Right cardiac atrium (tissue), 5 donors: Measurements from ENCODE around the gene KLF4. TPM values are rescaled to one million over a fixed set of nuclear protein-coding genes. Genes with fewer than 3 reads are reported as not detected.
"Not testable (repeated sequence)": the region's sequence is repeated elsewhere in the genome, so short reads cannot be mapped to it uniquely, and the experiment has no call there.

Experiments
- ATAC-seq, 2 donors: fragments of 200-7000 bp; cut with Tn5 transposase; one replicate each; pipeline versions ENCODE4 v1.8.0 to v1.9.1; 2020; ENCODE audit warnings: moderate library complexity in 2 of 2, mild to moderate bottlenecking in 1 of 2
- DNase-seq, 3 donors: peaks; one replicate each; pipeline ENCODE4 v3.0.0-alpha.2; 2020
- H3K27ac ChIP-seq: one replicate; pipeline ENCODE4 v1.5.1; 2013; ENCODE audit warnings: mild to moderate bottlenecking, low read length, control low read depth, moderate library complexity
- H3K27me3 ChIP-seq: one replicate; pipeline ENCODE4 v1.6.1; 2013; ENCODE audit not compliant: control insufficient read depth, insufficient read depth
- H3K4me1 ChIP-seq: one replicate; pipeline ENCODE4 v1.6.1; 2013; ENCODE audit warnings: low read length; ENCODE audit not compliant: control insufficient read depth, insufficient read depth
- H3K4me3 ChIP-seq: one replicate; pipeline ENCODE4 v1.5.1; 2013; ENCODE audit warnings: low read length, control low read depth
- H3K9me3 ChIP-seq: one replicate; pipeline ENCODE4 v1.6.1; 2013; ENCODE audit warnings: low read length; ENCODE audit not compliant: control insufficient read depth
- WGBS: extraction: QIAGEN DNeasy Blood & Tissue Kit; methylation state at CpG from one replicate; pipeline ENCODE4 v1.1.7; 2013; 5-methylcytosine and 5-hydroxymethylcytosine counted together
- intact Hi-C, 4 donors: fragments of 100-400 bp; cut with DNase I; formaldehyde crosslinking; loops; one replicate each; pipeline versions ENCODE4 v1.11.0 to v1.14.0; 2022 to 2023
- polyA plus RNA-seq: library from polyadenylated mRNA; stranded (reverse); fragments of 200-250 nt; gene quantifications from one replicate; pipeline ENCODE4 v1.2.3, GENCODE V29; 2013
- total RNA-seq, 4 donors: library from RNA; stranded (reverse); fragmentation: NEBNext Ultra II Directional; extraction: Animal tissue kit (Norgen Biotek cat#: 25700); gene quantifications; one replicate each; pipeline ENCODE4 v1.2.1, GENCODE V29; 2021
- donor health status: healthy with polysubstance abuse.
- donor health status: DM: no; HTN: yes; CAD: no.
- donor health status: DM: no; HTN: no; CAD: no.
- donor health status: DM: no; HTN: yes; CAD: no; lungs with severe emphysema.
- donor health status: DM: yes; HTN: yes; CAD: no.

KLF4 gene
- total and polyA plus RNA-seq, 5 donors: 37.0 to 71.6 (median 44.1) TPM

- WGBS: 59% methylated on average over 7 of the region's 7 CpGs
- Histone ChIP-seq H3K9me3 (no peaks in the 10 kb centered on the region), H3K27ac (peak overlapping the region; percentile 67), H3K4me3 (no peak overlapping the region), H3K27me3 (no peaks in the 10 kb centered on the region), H3K4me1 (peaks cover 2% of the 10 kb centered on the region)
- DNase-seq (peak; percentile 67 to 83 (median 68)), ATAC-seq (peak; percentile 90 to 97)
- intact Hi-C loops: no loop called here
Measured at GRCh38 chr9:107504585-107505455, 15.3 kb upstream of the KLF4 start.

- Histone ChIP-seq H3K4me1 (peaks cover 2% of the 10 kb centered on the region), H3K27ac (no peak overlapping the region), H3K9me3 (no peaks in the 10 kb centered on the region), H3K27me3 (no peaks in the 10 kb centered on the region), H3K4me3 (no peak overlapping the region)
- no peak for DNase-seq
- no peak for ATAC-seq
- WGBS: 97% methylated on average over 3 of the region's 3 CpGs
- intact Hi-C loops: no loop called here
Measured at GRCh38 chr9:107502464-107502863, 12.9 kb upstream of the KLF4 start.

DNA sequence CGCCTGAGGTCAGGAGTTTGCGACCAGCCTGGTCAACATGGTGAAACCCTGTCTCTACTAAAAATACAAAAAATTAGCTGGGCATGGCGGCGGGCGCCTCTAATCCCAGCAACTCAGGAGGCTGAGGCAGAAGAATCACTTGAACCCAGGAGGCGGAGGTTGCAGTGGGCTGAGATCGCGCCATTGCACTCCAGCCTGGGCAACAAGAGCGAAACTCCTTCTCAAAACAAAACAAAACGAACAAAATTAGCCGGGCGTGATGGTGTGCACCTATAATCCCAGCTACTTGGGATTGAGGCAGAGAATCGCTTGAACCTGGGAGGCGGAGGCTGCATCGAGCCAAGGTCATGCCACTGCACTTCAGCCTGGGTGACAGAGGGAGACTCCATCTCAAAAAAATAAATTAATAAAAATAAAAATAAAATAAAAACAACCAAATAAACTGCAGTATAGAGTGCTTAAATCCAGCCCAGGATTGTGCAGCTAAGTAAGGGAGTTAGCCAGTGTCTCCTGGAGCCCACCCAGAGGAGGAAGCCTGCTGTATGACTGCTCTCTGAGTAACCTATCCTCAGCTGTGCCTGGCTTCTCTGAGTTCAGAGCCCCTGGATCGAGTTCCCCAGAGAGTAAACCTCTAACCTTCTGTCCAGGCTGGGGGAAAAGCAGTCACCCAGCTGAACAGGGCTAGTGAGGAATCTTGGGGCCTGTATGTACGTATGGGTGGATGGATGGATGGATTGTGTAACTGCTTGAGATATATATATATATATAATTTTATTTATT is 11.0 kb upstream of the KLF4 start:
- H3K4me1 ChIP-seq, intact Hi-C loops, H3K9me3 ChIP-seq, H3K27me3 ChIP-seq, H3K4me3 ChIP-seq, ATAC-seq, DNase-seq, H3K27ac ChIP-seq: not testable (repeated sequence)
- WGBS: 96% methylated on average over 17 of the region's 17 CpGs

DNA sequence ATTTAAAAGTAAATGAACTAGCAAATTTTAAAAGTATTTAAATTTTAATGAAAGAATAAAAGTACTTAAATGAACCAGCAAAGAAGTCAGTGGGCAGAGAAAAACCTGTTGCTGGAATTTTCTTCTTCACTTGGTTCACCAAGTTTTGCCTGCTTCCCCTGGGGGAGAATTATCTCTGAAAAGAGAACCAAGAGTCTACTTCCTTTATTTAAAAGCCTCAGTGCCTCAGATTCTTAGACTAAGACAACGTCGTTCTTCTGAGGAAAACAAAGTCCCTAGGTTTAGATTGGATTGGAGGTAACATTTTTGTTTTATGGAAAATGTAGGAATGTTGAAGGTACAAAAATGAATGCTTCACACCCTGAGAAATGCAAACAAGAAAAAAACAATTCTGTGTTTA is 7.4 kb upstream of the KLF4 start:
- no peaks in the 10 kb centered on the region for H3K9me3 ChIP-seq
- ATAC-seq (no peak), DNase-seq (no peak)
- intact Hi-C loops: loop anchor here in 1 of 4 donors (10.0 kb wide), 2 partner anchors 88 to 238 kb away; no protein-coding TSS in a partner anchor
- H3K4me3 ChIP-seq: no peak overlapping the region
- H3K27me3 ChIP-seq: no peaks in the 10 kb centered on the region
- 18% methylated on average over 2 of the region's 2 CpGs for WGBS
- no peaks in the 10 kb centered on the region for H3K4me1 ChIP-seq
- no peak overlapping the region for H3K27ac ChIP-seq

DNA sequence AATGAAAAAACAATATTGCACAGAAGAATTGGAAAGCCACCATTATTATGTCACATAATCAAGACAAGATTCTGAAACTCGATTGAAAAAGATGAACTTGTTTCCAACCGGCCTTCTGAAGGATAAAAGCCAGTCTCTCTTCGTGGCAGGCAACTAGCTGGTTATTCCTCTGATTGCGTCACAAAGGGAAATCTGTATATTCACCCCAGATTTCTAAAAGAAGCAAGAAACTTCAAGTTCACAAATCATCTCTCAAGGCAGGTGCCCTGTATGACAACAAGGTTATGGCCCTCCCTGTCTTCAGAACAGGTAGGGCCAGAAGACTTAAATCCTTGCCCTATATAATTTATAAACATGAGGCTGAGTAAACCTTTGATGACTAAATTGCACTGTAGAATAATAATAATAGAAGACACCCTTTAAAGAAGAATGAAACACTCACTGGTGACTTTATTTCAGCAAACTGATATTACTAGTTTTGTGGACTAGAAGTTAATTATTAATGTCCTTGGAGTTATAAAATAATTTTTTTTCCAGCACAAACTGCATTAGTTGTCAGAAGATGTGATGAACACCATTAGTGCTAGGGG is 2.9 kb upstream of the KLF4 start:
- 47% methylated on average over 4 of the region's 4 CpGs for WGBS
- H3K27me3 ChIP-seq: no peaks in the 10 kb centered on the region
- no peaks in the 10 kb centered on the region for H3K4me1 ChIP-seq
- no peak overlapping the region for H3K27ac ChIP-seq
- H3K9me3 ChIP-seq: no peaks in the 10 kb centered on the region
- ATAC-seq (no peak), DNase-seq (no peak)
- H3K4me3 ChIP-seq: no peak overlapping the region
- intact Hi-C loops: loop anchor here (5.0 to 10.0 kb wide), 4 partner anchors 92 to 242 kb away; no protein-coding TSS in a partner anchor

DNA sequence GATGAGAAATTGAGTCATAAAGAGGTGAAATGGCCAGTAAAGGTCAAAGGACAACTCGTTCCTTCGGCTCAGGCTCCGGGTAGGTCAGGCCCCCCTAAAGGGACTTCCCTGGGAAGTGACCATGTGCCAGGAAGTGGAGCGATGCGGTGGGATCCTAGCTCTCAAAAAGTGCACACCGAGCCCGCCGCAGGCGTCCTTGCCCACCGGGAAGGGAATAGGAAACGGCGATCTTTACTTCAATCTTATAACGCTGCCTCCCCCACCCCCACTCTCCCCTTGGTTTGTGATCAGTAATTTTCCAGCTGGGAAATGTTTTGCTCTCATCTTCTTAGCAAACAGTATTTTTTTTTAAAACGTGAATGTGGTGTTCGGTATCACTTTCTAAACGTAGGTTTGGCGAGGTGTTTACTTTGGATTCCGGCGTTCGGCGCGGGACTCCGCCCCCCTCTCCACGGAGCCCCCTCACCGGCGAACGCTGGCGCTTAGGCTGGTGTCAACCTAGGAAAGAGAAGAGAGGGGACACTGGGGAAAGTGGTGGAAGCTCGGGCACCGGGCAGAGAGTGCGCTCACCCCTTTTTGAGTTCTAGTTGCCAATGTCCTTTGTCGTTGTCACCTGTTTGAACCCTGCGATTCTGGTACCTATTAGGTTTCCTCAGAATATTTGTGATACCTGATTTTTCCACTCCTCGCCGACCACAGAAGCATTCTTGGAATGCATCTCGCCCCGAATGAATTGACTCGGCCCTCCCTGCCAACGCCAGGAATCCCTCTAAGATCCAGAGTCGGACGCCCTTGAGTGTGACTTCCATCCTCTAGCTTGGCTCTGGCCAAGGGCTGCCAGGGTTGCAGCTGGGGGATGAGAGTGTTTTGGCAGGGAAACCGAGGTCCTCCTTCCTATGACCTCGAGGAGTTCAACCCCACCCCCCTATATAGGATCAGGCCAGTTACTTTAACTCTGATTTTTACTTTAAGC is 1.8 kb upstream of the KLF4 start:
- peak; percentile 62 to 74 (median 72) for DNase-seq
- WGBS: 18% methylated on average over 43 of the region's 43 CpGs
- Histone ChIP-seq H3K9me3 (no peaks in the 10 kb centered on the region), H3K4me1 (no peaks in the 10 kb centered on the region), H3K4me3 (peak overlapping the region; percentile 76), H3K27ac (no peak overlapping the region), H3K27me3 (no peaks in the 10 kb centered on the region)
- intact Hi-C loops: loop anchor here (5.0 to 10.0 kb wide), 4 partner anchors 93 to 243 kb away; no protein-coding TSS in a partner anchor
- peak in 1 of 2 donors; percentile 33 for ATAC-seq

DNA sequence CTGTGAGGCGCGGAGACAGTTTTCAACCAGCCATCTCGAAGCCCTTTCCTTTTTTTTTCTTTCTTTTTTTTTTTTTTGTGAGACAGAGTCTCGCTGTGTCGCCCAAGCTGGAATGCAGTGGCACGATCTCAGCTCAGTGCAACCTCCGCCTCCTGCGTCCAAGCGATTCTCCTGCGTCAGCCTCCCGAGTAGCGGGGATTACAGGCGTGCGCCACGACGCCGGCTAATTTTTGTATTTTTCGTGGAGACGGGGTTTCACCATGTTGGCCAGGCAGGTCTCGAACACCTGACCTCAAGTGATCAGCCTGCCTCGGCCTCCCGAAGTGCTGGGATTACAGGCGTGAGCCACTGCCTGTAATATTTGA is 1.0 kb upstream of the KLF4 start:
- peak; percentile 72 to 80 (median 73) for DNase-seq
- intact Hi-C loops: loop anchor here (5.0 to 10.0 kb wide), 4 partner anchors 94 to 244 kb away; no protein-coding TSS in a partner anchor
- 7% methylated on average over 23 of the region's 23 CpGs for WGBS
- peak in 1 of 2 donors; percentile 4 for ATAC-seq
- H3K4me3 ChIP-seq: peak overlapping the region; percentile 76
- peak overlapping the region; percentile 98 for H3K27ac ChIP-seq
- H3K27me3 ChIP-seq, H3K4me1 ChIP-seq, H3K9me3 ChIP-seq: not testable (repeated sequence)

- DNase-seq: no peak
Measured at GRCh38 chr9:107489144-107489673, 360 bp downstream of the KLF4 start.

DNA sequence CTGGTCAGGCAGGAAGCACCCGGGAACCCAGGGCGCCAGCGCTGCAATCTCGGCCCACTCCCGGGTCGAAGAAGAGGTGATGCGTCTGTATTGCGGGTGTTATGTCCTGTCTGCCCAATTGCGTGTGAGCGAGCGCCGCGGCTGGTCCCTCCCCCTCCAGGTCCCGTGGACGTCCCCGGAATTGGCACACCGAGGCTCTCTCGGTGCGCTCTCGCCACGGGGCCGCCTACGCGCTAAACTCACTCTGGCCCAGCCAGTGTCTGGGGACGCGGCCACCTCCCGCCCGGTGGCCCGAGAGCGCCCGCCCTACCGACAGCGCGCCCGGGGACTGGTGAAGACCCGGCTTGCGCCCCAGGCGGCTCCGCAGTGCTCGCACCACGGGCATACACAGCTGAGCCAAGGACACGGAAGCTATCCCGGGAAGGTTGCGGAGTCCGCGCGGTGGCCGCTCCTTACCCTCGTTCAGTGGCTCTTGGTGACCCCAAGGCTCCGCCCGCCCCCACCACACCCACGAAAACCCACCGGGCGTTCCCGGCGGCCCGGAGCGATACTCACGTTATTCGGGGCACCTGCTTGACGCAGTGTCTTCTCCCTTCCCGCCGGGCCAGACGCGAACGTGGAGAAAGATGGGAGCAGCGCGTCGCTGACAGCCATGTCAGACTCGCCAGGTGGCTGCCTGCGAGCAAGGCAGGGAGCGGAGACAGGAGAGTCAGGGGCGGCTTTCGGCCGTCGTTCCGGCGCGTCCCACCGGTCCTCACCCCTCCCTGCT is 1.0 kb downstream of the KLF4 start:
- WGBS: under 1% methylated on average over 80 of the region's 80 CpGs
- peak overlapping the region; percentile 76 for H3K4me3 ChIP-seq
- intact Hi-C loops: loop anchor here in 3 of 4 donors (2.0 to 10.0 kb wide), 7 partner anchors 148 to 1079 kb away; no protein-coding TSS in a partner anchor
- DNase-seq (peak; percentile 81 to 90 (median 90)), ATAC-seq (peak; percentile 23 to 39)
- H3K27ac ChIP-seq: peak overlapping the region; percentile 94
- H3K27me3 ChIP-seq: no peaks in the 10 kb centered on the region
- H3K9me3 ChIP-seq: no peaks in the 10 kb centered on the region
- no peaks in the 10 kb centered on the region for H3K4me1 ChIP-seq

More at GRCh38 chr9:107489144-107489673, 360 bp downstream of the KLF4 start:
- under 1% methylated on average over 45 of the region's 46 CpGs for whole genome bisulfite sequencing
- intact Hi-C loops: loop anchor here in 3 of 4 donors (2.0 to 10.0 kb wide), 7 partner anchors 148 to 1078 kb away; no protein-coding TSS in a partner anchor
- ATAC-seq: no peak
- no peaks in the 10 kb centered on the region for H3K4me1 ChIP-seq
- peak overlapping the region; percentile 76 for H3K4me3 ChIP-seq
- H3K27ac ChIP-seq: peak overlapping the region; percentile 94
- H3K27me3 ChIP-seq: no peaks in the 10 kb centered on the region
- no peaks in the 10 kb centered on the region for H3K9me3 ChIP-seq
